ENCODE measurements around the gene ACSL1. TPM values are rescaled to one million over a fixed set of nuclear protein-coding genes. Genes with fewer than 3 reads are reported as not detected.
"Not testable (repeated sequence)": the region's sequence is repeated elsewhere in the genome, so short reads cannot be mapped to it uniquely, and the experiment has no call there.

ACSL1 gene
- total and polyA plus RNA-seq, 2 experiments from 2014 or later: 6.2 to 13.1 TPM

DNA sequence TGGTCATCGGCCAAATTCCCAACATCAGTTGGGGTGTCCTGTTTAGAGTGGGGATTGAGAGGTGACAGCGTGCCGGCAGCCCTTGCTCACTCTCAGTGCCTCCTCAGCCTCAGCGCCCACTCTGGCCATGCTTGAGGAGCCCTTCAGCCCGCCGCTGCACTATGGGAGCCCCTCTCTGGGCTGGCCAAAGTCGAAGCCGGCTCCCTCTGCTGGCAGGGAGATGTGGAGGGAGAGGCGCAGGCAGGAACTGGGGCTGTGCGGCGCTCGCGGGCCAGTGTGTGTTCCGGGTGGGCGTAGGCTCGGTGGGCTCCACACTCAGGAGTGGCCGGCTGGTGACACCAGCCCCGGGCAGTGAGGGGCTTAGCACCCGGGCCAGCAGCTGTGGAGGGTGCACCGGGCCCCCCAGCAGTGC, 84.8 kb downstream of the ACSL1 start:
- Histone ChIP-seq H3K9me2 (ENCODE audit: insufficient read depth) (no peaks in the 10 kb centered on the region), H3K4me1 (ENCODE audit: insufficient read depth) (peaks cover 1% of the 10 kb centered on the region), H3K4me3 (no peak overlapping the region), H3K79me2 (replicated peaks; ENCODE audit: insufficient read depth) (no peaks in the 10 kb centered on the region), H3K27ac (ENCODE audit: low read depth) (no peak overlapping the region), H4K20me1 (replicated peaks; ENCODE audit: insufficient read depth) (no peaks in the 10 kb centered on the region), H3F3A (replicated peaks; ENCODE audit: low read depth) (no peaks in the 10 kb centered on the region), H3K36me3 (ENCODE audit: insufficient read depth) (no peaks in the 10 kb centered on the region), H3K4me2 (no peak overlapping the region), H2AFZ (no peak overlapping the region), H3K27me3 (ENCODE audit: insufficient read depth) (no peaks in the 10 kb centered on the region)
- H3K27me3 Mint-ChIP-seq (ENCODE audit: insufficient read depth, low read depth, poor library complexity): peaks cover 2% of the 10 kb centered on the region
- H3K4me1 Mint-ChIP-seq: peaks cover 12% of the 10 kb centered on the region
- peaks cover 27% of the 10 kb centered on the region for H3K36me3 Mint-ChIP-seq (ENCODE audit: low read depth)
- no peak overlapping the region for H3K4me3 Mint-ChIP-seq
- H3K9me3 Mint-ChIP-seq: peaks cover 39% of the 10 kb centered on the region
- H3K27ac Mint-ChIP-seq: no peak overlapping the region
- DNase-seq (ENCODE audit: low spot score) (peak; percentile 21), ATAC-seq (no peak)
- no peak for TF ChIP-seq CREB1 (CRISPR knock-in tag; IDR thresholded peaks at IDR 0.05; ENCODE audit: low read depth)
- TF ChIP-seq, protein P1, sequence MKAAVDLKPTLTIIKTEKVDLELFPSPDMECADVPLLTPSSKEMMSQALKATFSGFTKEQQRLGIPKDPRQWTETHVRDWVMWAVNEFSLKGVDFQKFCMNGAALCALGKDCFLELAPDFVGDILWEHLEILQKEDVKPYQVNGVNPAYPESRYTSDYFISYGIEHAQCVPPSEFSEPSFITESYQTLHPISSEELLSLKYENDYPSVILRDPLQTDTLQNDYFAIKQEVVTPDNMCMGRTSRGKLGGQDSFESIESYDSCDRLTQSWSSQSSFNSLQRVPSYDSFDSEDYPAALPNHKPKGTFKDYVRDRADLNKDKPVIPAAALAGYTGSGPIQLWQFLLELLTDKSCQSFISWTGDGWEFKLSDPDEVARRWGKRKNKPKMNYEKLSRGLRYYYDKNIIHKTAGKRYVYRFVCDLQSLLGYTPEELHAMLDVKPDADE (IDR thresholded peaks at IDR 0.05): no peak
- no peak for TF ChIP-seq EZH2phosphoT487 (IDR thresholded peaks at IDR 0.05; ENCODE audit: unreplicated experiment)
- TF ChIP-seq JUNB (IDR thresholded peaks at IDR 0.05; ENCODE audit: unreplicated experiment): no peak
- no peak for TF ChIP-seq ZNF114 (CRISPR knock-in tag; IDR thresholded peaks at IDR 0.05)
- peak; percentile 41 to 47 for TF ChIP-seq CTCF (conservative IDR thresholded peaks at IDR 0.05; ENCODE audit: low read depth in 2 of 2)
- TF ChIP-seq REST (IDR thresholded peaks at IDR 0.05; ENCODE audit: unreplicated experiment): no peak
- no peak for TF ChIP-seq NANOG (IDR thresholded peaks at IDR 0.05; ENCODE audit: borderline replicate concordance)

DNA sequence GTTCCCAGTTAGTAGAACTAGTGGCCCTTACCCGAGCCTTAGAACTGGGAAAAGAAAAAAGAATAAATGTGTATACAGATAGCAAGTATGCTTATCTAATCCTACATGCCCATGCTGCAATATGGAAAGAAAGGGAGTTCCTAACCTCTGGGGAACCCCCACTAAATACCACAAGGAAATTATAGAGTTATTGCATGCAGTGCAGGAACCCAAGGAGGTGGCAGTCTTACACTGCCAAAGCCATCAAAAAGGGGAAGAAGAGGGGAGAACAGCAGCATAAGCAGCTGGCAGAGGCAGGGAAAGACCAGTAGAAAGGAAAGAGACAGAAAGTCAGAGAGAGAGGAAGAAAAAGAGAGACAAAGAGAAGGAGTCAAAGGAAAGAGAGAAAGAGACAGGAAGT, 86.2 kb downstream of the ACSL1 start:
- H3K4me1 ChIP-seq (ENCODE audit: insufficient read depth); ATAC-seq; H3K9me2 ChIP-seq (ENCODE audit: insufficient read depth); H3K79me2 ChIP-seq (replicated peaks; ENCODE audit: insufficient read depth); H3K36me3 ChIP-seq (ENCODE audit: insufficient read depth); H3K27me3 Mint-ChIP-seq (ENCODE audit: insufficient read depth, low read depth, poor library complexity); DNase-seq (ENCODE audit: low spot score); H3K4me2 ChIP-seq; H4K20me1 ChIP-seq (replicated peaks; ENCODE audit: insufficient read depth); H3K27me3 ChIP-seq (ENCODE audit: insufficient read depth); H3K4me3 ChIP-seq; H3F3A ChIP-seq (replicated peaks; ENCODE audit: low read depth); H3K27ac Mint-ChIP-seq; H2AFZ ChIP-seq; H3K4me3 Mint-ChIP-seq; H3K27ac ChIP-seq (ENCODE audit: low read depth): not testable (repeated sequence)
- H3K9me3 Mint-ChIP-seq: peaks cover 39% of the 10 kb centered on the region
- peaks cover 14% of the 10 kb centered on the region for H3K4me1 Mint-ChIP-seq
- H3K36me3 Mint-ChIP-seq (ENCODE audit: low read depth): peaks cover 27% of the 10 kb centered on the region

Measured in GM23338 (cell line).